ENCODE results near the gene ZBTB7A. TPM values are rescaled to one million over a fixed set of nuclear protein-coding genes. Genes with fewer than 3 reads are reported as not detected.

ZBTB7A gene
- total and polyA plus RNA-seq, 10 of the 15 experiments (the other 5 are each of a cell fraction or from before 2014, with no cell fraction given): 0.26 to 42.4 (median 4.5) TPM

GRCh38 chr19:4032436-4032835, 34.3 kb downstream of the ZBTB7A start:
- ChIA-PET POLR2A (no interaction called here), SMC1A (ENCODE audit: uncharacterized antibody, unreplicated experiment) (no interaction called here), RAD21 (ENCODE audit: unreplicated experiment) (no interaction called here), CTCF (no interaction called here)
- intact Hi-C loops (cut with micrococcal nuclease; ENCODE audit: unreplicated experiment): no loop called here
- BruUV-seq (replicated peaks): no TSS peak
- DNase-seq (ENCODE audit: low read depth, low spot score): no peak
- Histone ChIP-seq H3K9me3 (replicated peaks; ENCODE audit: control insufficient read depth, insufficient read depth, low read length) (peaks cover 4% of the 10 kb centered on the region; the same call in 2 of the 3 replicates), H3K79me2 (ENCODE audit: control insufficient read depth, insufficient read depth, low read length) (no peaks in the 10 kb centered on the region), H4K20me1 (ENCODE audit: control insufficient read depth, insufficient read depth) (no peaks in the 10 kb centered on the region), H2AFZ (ENCODE audit: control insufficient read depth, low read depth, low read length) (no peak overlapping the region), H3K4me1 (ENCODE audit: control insufficient read depth, insufficient read depth, low read length) (no peaks in the 10 kb centered on the region), H3K4me3 (no peak overlapping the region), H3K27ac (ENCODE audit: control insufficient read depth, insufficient read depth) (no peak overlapping the region), H3K4me2 (ENCODE audit: control insufficient read depth, insufficient read depth) (no peak overlapping the region), H3K27me3 (replicated peaks in 1 of 2; ENCODE audit: control insufficient read depth in 2 of 2, insufficient read depth in 2 of 2, low read length in 1 of 2) (no peaks in the 10 kb centered on the region), H3K36me3 (ENCODE audit: control insufficient read depth in 2 of 2, insufficient read depth in 2 of 2, low read length in 1 of 2) (peaks cover 6 to 14% of the 10 kb centered on the region in 2 experiments; a peak in 3 of 4 replicates), H3K9ac (ENCODE audit: control insufficient read depth, insufficient read depth, low read length) (no peak overlapping the region)
- TF ChIP-seq BHLHE40 (IDR thresholded peaks at IDR 0.05; ENCODE audit: borderline replicate concordance in 1 of 2, low read depth in 2 of 2, low read length in 1 of 2) (no peak), POLR2AphosphoS5 (IDR thresholded peaks at IDR 0.05; ENCODE audit: low read length) (0 out of 2 replicates have a peak, but pooled peaks have one; percentile 16)
- ATAC-seq: no peak
- in situ Hi-C loops (cut with MboI): no loop called here
- no peak for FAIRE-seq
- WGBS (ENCODE audit: insufficient coverage, insufficient replicate concordance, low lambda C conversion rate, missing lambda C conversion rate): 98% methylated on average over 16 of the region's 16 CpGs

GRCh38 chr19:4031420-4031819, 35.3 kb downstream of the ZBTB7A start:
- no peaks in the 10 kb centered on the region for H3K4me1 ChIP-seq (ENCODE audit: control insufficient read depth, insufficient read depth, low read length)
- no peaks in the 10 kb centered on the region for H3K27me3 ChIP-seq (replicated peaks in 1 of 2; ENCODE audit: control insufficient read depth in 2 of 2, insufficient read depth in 2 of 2, low read length in 1 of 2)
- ChIA-PET SMC1A (ENCODE audit: uncharacterized antibody, unreplicated experiment) (no interaction called here), CTCF (no interaction called here), POLR2A (no interaction called here), RAD21 (ENCODE audit: unreplicated experiment) (no interaction called here)
- no peak overlapping the region for H3K9ac ChIP-seq (ENCODE audit: control insufficient read depth, insufficient read depth, low read length)
- no peaks in the 10 kb centered on the region for H3K79me2 ChIP-seq (ENCODE audit: control insufficient read depth, insufficient read depth, low read length)
- no peak for FAIRE-seq
- H3K36me3 ChIP-seq (ENCODE audit: control insufficient read depth in 2 of 2, insufficient read depth in 2 of 2, low read length in 1 of 2): peaks cover 4 to 12% of the 10 kb centered on the region in 2 experiments; a peak in 3 of 4 replicates
- WGBS (ENCODE audit: insufficient coverage, insufficient replicate concordance, low lambda C conversion rate, missing lambda C conversion rate): 73% methylated on average over 9 of the region's 11 CpGs
- no peak overlapping the region for H2AFZ ChIP-seq (ENCODE audit: control insufficient read depth, low read depth, low read length)
- no peak for DNase-seq (ENCODE audit: low read depth, low spot score)
- H3K9me3 ChIP-seq (replicated peaks; ENCODE audit: control insufficient read depth, insufficient read depth, low read length): peaks cover 4% of the 10 kb centered on the region; the same call in 2 of the 3 replicates
- in situ Hi-C loops (cut with MboI) (no loop called here), intact Hi-C loops (cut with micrococcal nuclease; ENCODE audit: unreplicated experiment) (no loop called here)
- BruUV-seq (replicated peaks): no TSS peak
- H3K27ac ChIP-seq (ENCODE audit: control insufficient read depth, insufficient read depth): no peak overlapping the region
- no peak for TF ChIP-seq ESRRA (IDR thresholded peaks at IDR 0.05; ENCODE audit: low read length)
- no peak for TF ChIP-seq MLLT1 (IDR thresholded peaks at IDR 0.05)
- TF ChIP-seq ATF7 (IDR thresholded peaks at IDR 0.05; ENCODE audit: low read depth): no peak
- no peak for TF ChIP-seq EP300 (IDR thresholded peaks at IDR 0.05; ENCODE audit: borderline replicate concordance in 1 of 2, control insufficient read depth in 1 of 2, low read depth in 2 of 2, low read length in 2 of 2)
- no peak for TF ChIP-seq ZNF622 (IDR thresholded peaks at IDR 0.05)
- no peak overlapping the region for H3K4me3 ChIP-seq
- no peak overlapping the region for H3K4me2 ChIP-seq (ENCODE audit: control insufficient read depth, insufficient read depth)
- H4K20me1 ChIP-seq (ENCODE audit: control insufficient read depth, insufficient read depth): no peaks in the 10 kb centered on the region
- ATAC-seq: no peak

Measured in GM12878 (cell line).